ENCODE measurements around the gene MYL12A. TPM values are rescaled to one million over a fixed set of nuclear protein-coding genes. Genes with fewer than 3 reads are reported as not detected.
A peak's percentile ranks its signal among the peaks of the same experiment; 100 is the strongest.
"Not testable (repeated sequence)": the region's sequence is repeated elsewhere in the genome, so short reads cannot be mapped to it uniquely, and the experiment has no call there.

The MYL12A gene
- 100 to 1,000 TPM; 256 to 378 (median 305) TPM for total RNA-seq

DNA sequence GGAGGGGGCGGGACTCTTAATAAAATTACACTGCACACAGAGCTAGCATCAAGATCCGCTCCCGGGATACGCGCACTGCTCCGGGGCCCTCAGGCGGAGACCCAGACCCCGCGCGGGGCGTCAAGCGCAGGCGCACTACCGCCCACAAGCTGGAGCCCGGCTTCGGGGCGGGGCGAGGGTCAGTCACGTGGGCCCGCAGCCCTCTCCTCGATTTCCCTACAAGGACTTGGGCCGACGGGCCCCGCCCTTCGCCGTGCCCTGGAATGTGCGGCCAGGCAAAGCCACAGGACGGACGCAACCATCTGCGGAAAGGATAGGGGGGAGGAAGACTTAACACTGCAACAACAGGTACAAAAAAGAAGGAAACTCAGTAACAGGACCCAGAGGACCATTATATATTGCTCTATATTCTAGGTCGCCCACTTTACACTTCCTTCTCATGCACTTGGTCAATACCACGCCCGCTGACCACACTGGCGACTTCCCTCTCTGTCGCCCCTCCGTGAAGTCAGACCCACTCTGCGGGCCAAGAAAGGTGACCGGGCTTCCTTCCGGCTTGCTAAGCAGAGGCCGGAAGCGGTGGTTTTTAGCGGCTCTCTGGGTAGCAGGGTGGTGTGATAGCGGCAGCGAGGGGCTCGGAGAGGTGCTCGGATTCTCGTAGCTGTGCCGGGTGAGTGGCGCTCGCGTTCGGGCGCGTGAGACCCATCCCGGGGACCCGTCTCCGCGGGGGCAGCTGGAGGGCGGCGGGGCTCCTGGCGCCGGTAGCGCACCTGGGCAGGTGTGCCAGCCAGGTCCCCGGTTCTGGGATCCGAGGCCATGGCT is at the start of gene MYL12A:
TSS of gene MYL12A (plus strand) at position 562 of the 822 bp plus-strand sequence. CDS start 5,447 bp downstream, outside the sequence.
- H3K9me3 ChIP-seq = no peaks in the 10 kb centered on the region
- H3K27me3 ChIP-seq = no peaks in the 10 kb centered on the region
- peaks cover 0 to 6% of the 10 kb centered on the region in 2 donors for H3K4me1 ChIP-seq
- peak within 1 kb of the TSS; percentile 92 to 98 for H3K27ac ChIP-seq
- no peaks in the 10 kb centered on the region for H3K36me3 ChIP-seq
- TF ChIP-seq, protein P1, sequence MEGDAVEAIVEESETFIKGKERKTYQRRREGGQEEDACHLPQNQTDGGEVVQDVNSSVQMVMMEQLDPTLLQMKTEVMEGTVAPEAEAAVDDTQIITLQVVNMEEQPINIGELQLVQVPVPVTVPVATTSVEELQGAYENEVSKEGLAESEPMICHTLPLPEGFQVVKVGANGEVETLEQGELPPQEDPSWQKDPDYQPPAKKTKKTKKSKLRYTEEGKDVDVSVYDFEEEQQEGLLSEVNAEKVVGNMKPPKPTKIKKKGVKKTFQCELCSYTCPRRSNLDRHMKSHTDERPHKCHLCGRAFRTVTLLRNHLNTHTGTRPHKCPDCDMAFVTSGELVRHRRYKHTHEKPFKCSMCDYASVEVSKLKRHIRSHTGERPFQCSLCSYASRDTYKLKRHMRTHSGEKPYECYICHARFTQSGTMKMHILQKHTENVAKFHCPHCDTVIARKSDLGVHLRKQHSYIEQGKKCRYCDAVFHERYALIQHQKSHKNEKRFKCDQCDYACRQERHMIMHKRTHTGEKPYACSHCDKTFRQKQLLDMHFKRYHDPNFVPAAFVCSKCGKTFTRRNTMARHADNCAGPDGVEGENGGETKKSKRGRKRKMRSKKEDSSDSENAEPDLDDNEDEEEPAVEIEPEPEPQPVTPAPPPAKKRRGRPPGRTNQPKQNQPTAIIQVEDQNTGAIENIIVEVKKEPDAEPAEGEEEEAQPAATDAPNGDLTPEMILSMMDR (IDR thresholded peaks at IDR 0.05) = peak in 2 of 4 experiments; percentile 4 to 18
- TF ChIP-seq POLR2A (IDR thresholded peaks at IDR 0.05) = peak; percentile 77 to 79
- peak within 1 kb of the TSS; percentile 72 to 99 for H3K4me3 ChIP-seq
- intact Hi-C loops (cut with DNase I; ENCODE audit: low total_unique reads) = loop anchor here (10.0 kb wide), 1 partner anchor 323 kb away; no protein-coding TSS in a partner anchor
- peak; percentile 96 to 97 for DNase-seq

DNA sequence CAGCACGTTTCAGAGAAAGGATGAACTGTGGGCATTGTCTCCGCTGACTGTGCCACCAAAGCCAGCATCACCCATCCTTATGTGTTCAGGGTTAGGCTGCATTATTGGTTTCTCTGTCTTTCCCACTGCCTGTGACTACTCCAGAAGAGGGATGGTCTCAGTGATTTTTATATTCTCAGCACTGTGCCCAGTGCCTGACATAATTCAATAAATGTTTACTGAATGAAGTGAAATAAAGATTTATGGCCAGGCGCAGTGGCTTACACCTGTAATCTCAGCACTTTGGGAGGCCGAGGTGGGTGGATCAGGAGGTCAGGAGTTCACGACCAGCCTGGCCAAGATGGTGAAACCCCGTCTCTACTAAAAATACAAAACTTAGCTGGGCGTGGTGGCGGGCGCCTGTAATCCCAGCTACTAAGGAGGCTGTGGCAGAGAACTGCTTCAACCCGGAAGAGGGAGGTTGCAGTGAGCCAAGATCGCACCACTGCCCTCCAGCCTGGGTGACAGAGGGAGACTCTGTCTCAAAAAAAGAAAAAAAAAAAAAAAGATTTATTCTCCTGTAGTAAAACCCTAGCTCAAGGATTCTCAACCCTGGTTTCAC is 49.2 kb upstream of the MYL12A start:
- H3K4me1 ChIP-seq; H3K4me3 ChIP-seq; intact Hi-C loops (cut with DNase I; ENCODE audit: low total_unique reads); H3K36me3 ChIP-seq; H3K9me3 ChIP-seq; DNase-seq; H3K27me3 ChIP-seq; H3K27ac ChIP-seq: not testable (repeated sequence)

DNA sequence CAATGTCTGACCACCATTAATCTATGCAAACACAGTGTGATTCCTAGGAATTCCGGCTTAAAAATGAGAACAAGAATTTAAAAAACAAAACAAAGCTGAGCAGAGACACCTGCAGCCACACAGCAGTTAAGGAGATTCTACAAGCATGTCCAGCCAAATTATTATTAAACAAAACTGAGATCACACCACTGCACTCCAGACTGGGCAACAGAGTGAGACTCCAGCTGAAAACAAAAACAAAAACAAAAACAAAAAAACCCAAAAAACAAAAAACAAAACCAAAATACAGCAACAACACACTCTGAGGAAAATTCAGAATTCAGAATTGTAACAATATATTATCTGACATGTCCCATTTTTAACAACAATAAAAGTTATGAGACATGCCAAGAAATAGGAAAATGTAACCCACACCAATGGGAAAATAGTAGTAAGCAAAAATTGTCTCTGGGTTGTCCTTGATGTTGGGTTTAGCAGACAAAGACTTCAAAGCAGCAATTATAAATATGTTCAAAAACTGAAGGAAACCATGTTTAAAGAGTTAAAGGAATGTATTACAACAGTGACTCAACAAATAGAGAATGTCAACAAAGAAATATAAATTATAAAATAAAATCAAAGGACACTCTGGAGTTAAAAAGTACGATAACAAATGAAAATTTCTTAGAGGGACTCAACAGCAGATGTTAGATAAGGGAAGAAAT is 47.5 kb upstream of the MYL12A start:
- DNase-seq = no peak
- intact Hi-C loops (cut with DNase I; ENCODE audit: low total_unique reads) = no loop called here
- TF ChIP-seq, protein P1 (IDR thresholded peaks at IDR 0.05) = no peak
- no peak for TF ChIP-seq POLR2A (IDR thresholded peaks at IDR 0.05)
- no peaks in the 10 kb centered on the region for H3K4me1 ChIP-seq
- H3K9me3 ChIP-seq = peaks cover 0 to 7% of the 10 kb centered on the region in 2 donors
- H3K4me3 ChIP-seq = no peak overlapping the region
- no peak overlapping the region for H3K27ac ChIP-seq
- no peaks in the 10 kb centered on the region for H3K27me3 ChIP-seq
- H3K36me3 ChIP-seq = no peaks in the 10 kb centered on the region

DNA sequence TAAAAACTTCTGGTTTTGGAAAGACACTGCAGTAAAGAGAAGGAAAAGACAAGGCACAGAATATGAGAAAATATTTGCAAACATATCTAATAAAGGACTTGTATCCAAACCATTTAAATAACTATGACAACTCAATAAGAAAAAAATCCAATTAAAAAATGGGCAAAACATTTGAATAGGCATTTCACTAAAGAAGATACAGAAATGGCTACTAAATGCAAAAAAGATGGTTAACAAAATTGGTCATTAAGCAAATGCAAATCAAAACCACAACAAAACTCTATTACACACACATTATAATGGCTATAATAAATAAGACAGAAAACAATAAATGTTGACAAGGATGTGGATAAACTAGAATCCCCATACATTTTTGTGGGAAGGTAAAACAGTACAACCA is 42.4 kb upstream of the MYL12A start:
- intact Hi-C loops (cut with DNase I; ENCODE audit: low total_unique reads) = no loop called here
- H3K36me3 ChIP-seq = no peaks in the 10 kb centered on the region
- no peak for TF ChIP-seq POLR2A (IDR thresholded peaks at IDR 0.05)
- TF ChIP-seq, protein P1 (IDR thresholded peaks at IDR 0.05) = no peak
- H3K27ac ChIP-seq = no peak overlapping the region
- H3K27me3 ChIP-seq = no peaks in the 10 kb centered on the region
- DNase-seq = no peak
- peaks cover 0 to 7% of the 10 kb centered on the region in 2 donors for H3K9me3 ChIP-seq
- H3K4me1 ChIP-seq = no peaks in the 10 kb centered on the region
- H3K4me3 ChIP-seq = no peak overlapping the region

DNA sequence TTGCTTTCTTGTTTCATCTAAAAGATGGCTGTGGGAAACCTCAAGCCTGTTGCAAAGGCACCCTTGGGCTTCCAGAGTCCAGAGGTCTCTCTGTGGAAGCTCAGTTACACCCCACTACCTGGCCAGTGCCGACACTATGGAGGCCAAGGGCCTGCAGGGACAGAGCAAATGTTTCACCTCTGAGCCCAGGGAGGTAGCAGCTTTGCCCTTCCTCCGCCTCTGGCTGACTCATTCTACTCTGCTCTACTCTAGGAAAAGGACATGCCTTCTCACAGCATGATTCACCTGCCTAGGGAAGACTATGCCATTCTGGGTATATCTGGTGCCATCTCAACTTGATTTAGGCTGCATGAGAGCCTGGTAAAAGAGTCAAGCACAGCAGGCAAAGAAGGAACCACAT is 40.0 kb upstream of the MYL12A start:
- Histone ChIP-seq H3K27me3 (no peaks in the 10 kb centered on the region), H3K36me3 (no peaks in the 10 kb centered on the region), H3K9me3 (peaks cover 0 to 6% of the 10 kb centered on the region in 2 donors), H3K27ac (no peak overlapping the region), H3K4me3 (no peak overlapping the region), H3K4me1 (no peaks in the 10 kb centered on the region)
- intact Hi-C loops (cut with DNase I; ENCODE audit: low total_unique reads) = no loop called here
- DNase-seq = no peak
- TF ChIP-seq, protein P1 (IDR thresholded peaks at IDR 0.05) = no peak
- no peak for TF ChIP-seq POLR2A (IDR thresholded peaks at IDR 0.05)
